GM12878 (cell line): ENCODE measurements around the gene MT1B. TPM values are rescaled to one million over a fixed set of nuclear protein-coding genes. Genes with fewer than 3 reads are reported as not detected.

Experiments
- ATAC-seq: fragments of 200-7000 bp; cut with Tn5 transposase; 3 replicates; pipeline ENCODE4 v1.9.1; 2020; ENCODE audit warnings: mild to moderate bottlenecking, moderate library complexity
- BruUV-seq: library from RNA; stranded (reverse); fragments of 400-500 nt; replicated peaks from 2 replicates; lab custom pipeline; 2021; lab: Mats Ljungman, UMichigan
- CTCF ChIA-PET: fragments of 300-600 bp; sonication (Branson Sonifier 250); formaldehyde crosslinking; extraction: SDS; loops from one replicate; lab custom pipeline; 2021; ENCODE audit warnings: inconsistent platforms; lab: Yijun Ruan, JAX
- POLR2A ChIA-PET: fragments of 350-600 bp; formaldehyde crosslinking; extraction: SDS; loops from one replicate; lab custom pipeline; 2021; ENCODE audit warnings: inconsistent platforms; lab: Charles Lee
- RAD21 ChIA-PET: fragments of 300-600 bp; sonication (Branson Sonifier 250); formaldehyde crosslinking; loops from one replicate; lab custom pipeline; 2023; ENCODE audit warnings: antibody characterized with exemption; ENCODE audit not compliant: unreplicated experiment; lab: Charles Lee
- SMC1A ChIA-PET: fragments of 300-600 bp; sonication (Branson Sonifier 250); formaldehyde crosslinking; loops from one replicate; lab custom pipeline; 2023; ENCODE audit not compliant: unreplicated experiment, uncharacterized antibody; lab: Charles Lee
- DNase-seq: peaks from one replicate; pipeline ENCODE4 v3.0.0-alpha.2; 2011; ENCODE audit warnings: low read depth, low spot score
- FAIRE-seq: peaks from 3 replicates; lab custom pipeline; 2011; peaks lifted over from hg19 to GRCh38; lab: Jason Lieb, UNC
- H2AFZ ChIP-seq: 2 replicates; pipeline ENCODE4 v1.6.0; 2011; ENCODE audit warnings: low read depth, low read length, control low read depth; ENCODE audit not compliant: control insufficient read depth
- H3K27ac ChIP-seq: 2 replicates; pipeline ENCODE4 v1.5.1; 2011; ENCODE audit warnings: control low read depth; ENCODE audit not compliant: control insufficient read depth, insufficient read depth
- H3K27me3 ChIP-seq, 2 experiments: replicated peaks in 1 of 2; 2 replicates each; pipeline versions ENCODE4 v1.6.0 to v1.6.1; 2011; ENCODE audit warnings: low read length in 1 of 2; ENCODE audit not compliant: control insufficient read depth in 2 of 2, insufficient read depth in 2 of 2
- H3K36me3 ChIP-seq, 2 experiments: 2 replicates each; pipeline ENCODE4 v1.5.1; 2011; ENCODE audit warnings: low read length in 1 of 2; ENCODE audit not compliant: control insufficient read depth in 2 of 2, insufficient read depth in 2 of 2
- H3K4me1 ChIP-seq: 2 replicates; pipeline ENCODE4 v1.6.1; 2011; ENCODE audit warnings: mild to moderate bottlenecking, low read length, moderate library complexity, mixed read lengths; ENCODE audit not compliant: control insufficient read depth, insufficient read depth
- H3K4me2 ChIP-seq: 2 replicates; pipeline ENCODE4 v1.6.0; 2011; ENCODE audit warnings: control low read depth; ENCODE audit not compliant: control insufficient read depth, insufficient read depth
- H3K4me3 ChIP-seq: fragments of 200-600 bp; sonication (generic); 2 replicates; pipeline ENCODE4 v1.5.1; 2016
- H3K79me2 ChIP-seq: 2 replicates; pipeline ENCODE4 v1.6.0; 2011; ENCODE audit warnings: low read length; ENCODE audit not compliant: control insufficient read depth, insufficient read depth
- H3K9ac ChIP-seq: 2 replicates; pipeline ENCODE4 v1.8.0; 2011; ENCODE audit warnings: low read length, control low read depth, mixed read lengths; ENCODE audit not compliant: control insufficient read depth, insufficient read depth
- H3K9me3 ChIP-seq: replicated peaks from 3 replicates; pipeline ENCODE4 v1.5.1; 2011; ENCODE audit warnings: mild to moderate bottlenecking, low read length; ENCODE audit not compliant: control insufficient read depth, insufficient read depth
- H4K20me1 ChIP-seq: 2 replicates; pipeline ENCODE4 v1.6.0; 2011; ENCODE audit not compliant: control insufficient read depth, insufficient read depth
- BHLHE40 ChIP-seq, 2 experiments: fragments of 450-650 bp in 1 of 2; IDR thresholded peaks; 2 replicates each; pipeline ENCODE4 v1.6.1; 2011 to 2017; ENCODE audit warnings: low read depth in 2 of 2, borderline replicate concordance in 1 of 2, improper control_type of control experiment in 1 of 2, low read length in 1 of 2, mild to moderate bottlenecking in 1 of 2
- CTCF ChIP-seq, 3 experiments: IDR thresholded peaks in 2 of 3; conservative IDR thresholded peaks in 1 of 3; 2 replicates each; pipeline ENCODE4 v1.5.1; 2011; ENCODE audit warnings: low read depth in 3 of 3, low read length in 3 of 3, mild to moderate bottlenecking in 3 of 3, control low read depth in 2 of 3, moderate library complexity in 2 of 3, inconsistent platforms in 1 of 3, mixed read lengths in 1 of 3; ENCODE audit not compliant: control insufficient read depth in 2 of 3, insufficient read depth in 1 of 3; ENCODE audit errors: extremely low read depth in 1 of 3
- ELK1 ChIP-seq: IDR thresholded peaks from 2 replicates; pipeline ENCODE4 v1.6.1; 2012; ENCODE audit warnings: low read depth, low read length, improper control_type of control experiment
- GATAD2B ChIP-seq: fragments of 450-650 bp; conservative IDR thresholded peaks from 2 replicates; pipeline ENCODE4 v1.6.1; 2017; ENCODE audit warnings: low read depth, mild to moderate bottlenecking, moderate library complexity
- IKZF1 ChIP-seq: fragments of 450-650 bp; conservative IDR thresholded peaks from 2 replicates; pipeline ENCODE4 v1.6.1; 2017; ENCODE audit warnings: antibody characterized with exemption, mild to moderate bottlenecking
- LARP7 ChIP-seq: fragments of 450-650 bp; IDR thresholded peaks from 2 replicates; pipeline ENCODE4 v1.6.1; 2017; ENCODE audit warnings: mild to moderate bottlenecking
- STAT1 ChIP-seq: fragments of 450-650 bp; conservative IDR thresholded peaks from 2 replicates; pipeline ENCODE4 v1.6.1; 2014; ENCODE audit warnings: antibody characterized with exemption, mild to moderate bottlenecking
- WGBS: methylation state at CpG from one replicate; pipeline ENCODE4 v1.1.6; 2016; ENCODE audit warnings: low lambda C conversion rate; ENCODE audit not compliant: insufficient replicate concordance, insufficient coverage; ENCODE audit errors: missing lambda C conversion rate; 5-methylcytosine and 5-hydroxymethylcytosine counted together
- in situ Hi-C: fragments of 300-500 bp; cut with MboI; formaldehyde crosslinking; loops from 9 replicates; pipeline ENCODE4 v1.14.3; 2018; ENCODE audit warnings: mixed read lengths
- intact Hi-C: fragments of 100-400 bp; cut with micrococcal nuclease; formaldehyde crosslinking; loops from one replicate; pipeline ENCODE4 v1.14.2; 2022; ENCODE audit not compliant: unreplicated experiment
- polyA plus RNA-seq, 11 experiments: library from polyadenylated mRNA; depleted of rRNA in 4 of 11; unstranded in 6 of 11; stranded (reverse) in 5 of 11; fragments of >200 nt; fragmentation: Nextera tagmentation in 4 of 11; fragmentation: Illumina TruSeq in 1 of 11; extraction: Ambion mirVana in 4 of 11; extraction: Trizol in 1 of 11; gene quantifications; 1 replicate in 1 of 11; 2 replicates in 10 of 11; pipeline versions ENCODE4 v1.2.1 to v1.2.3, GENCODE V29; 2011 to 2016; ENCODE audit warnings: inconsistent platforms in 2 of 11, missing spikeins in 2 of 11, low read depth in 1 of 11
- total RNA-seq, 4 experiments: library from RNA; depleted of rRNA in 3 of 4; stranded (reverse); fragments of >200 nt in 3 of 4; fragmentation: Illumina TruSeq in 1 of 4; extraction: Trizol in 1 of 4; gene quantifications; 2 replicates each; pipeline versions ENCODE4 v1.2.1 to v1.2.3, GENCODE V29; 2013 to 2021

Gene MT1B
- total and polyA plus RNA-seq, 10 of the 15 experiments (the other 5 are each of a cell fraction or from before 2014, with no cell fraction given): not detected

DNA sequence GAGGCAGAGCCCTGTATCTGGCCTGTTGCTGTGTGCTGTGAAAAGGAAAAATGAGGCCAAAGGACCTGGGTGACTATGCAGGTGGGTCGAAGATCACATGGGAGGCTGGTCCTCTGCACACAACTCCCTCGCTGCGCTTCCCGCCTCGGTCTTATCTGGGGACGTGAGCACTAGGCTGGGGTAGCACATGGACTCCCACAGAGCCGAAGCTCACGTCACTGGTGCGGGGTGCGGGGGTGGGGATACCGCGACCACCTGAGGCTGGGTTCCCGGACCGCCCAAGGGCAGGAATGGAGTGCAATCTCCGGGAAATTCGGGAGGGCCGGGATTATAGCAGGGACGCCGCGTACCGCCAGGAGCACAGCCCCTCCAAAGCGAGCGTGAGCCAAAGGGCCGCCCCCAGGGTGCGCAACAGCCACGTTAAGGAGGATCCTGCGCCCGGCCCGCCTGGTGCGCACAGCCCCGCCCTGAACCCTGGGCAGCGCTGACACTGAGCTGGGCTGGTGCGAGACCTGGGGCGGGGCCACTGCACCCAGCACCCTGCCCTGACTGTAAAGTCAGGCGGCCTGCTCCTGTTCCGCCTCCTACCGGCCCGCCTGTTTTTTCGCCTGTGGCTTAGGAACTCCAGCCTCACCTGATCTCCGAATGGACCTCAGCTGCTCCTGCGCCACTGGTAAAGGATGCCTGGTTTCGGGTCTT is 8.5 kb upstream of the MT1B start:
- CTCF ChIA-PET: interaction anchor here (0.6 to 2.0 kb wide), 8 partner anchors 19 to 122 kb away, joined by 3 to 10 read pairs (median 3); no protein-coding TSS in a partner anchor
- Histone ChIP-seq H2AFZ (no peak overlapping the region), H3K27me3 (peaks cover 10 to 25% of the 10 kb centered on the region in 2 experiments), H3K9ac (no peak overlapping the region), H3K27ac (no peak overlapping the region), H3K4me1 (no peaks in the 10 kb centered on the region), H3K79me2 (no peaks in the 10 kb centered on the region), H4K20me1 (no peaks in the 10 kb centered on the region), H3K4me2 (no peak overlapping the region; the same call in 1 of the 2 replicates)
- no peak for DNase-seq
- FAIRE-seq: no peak
- in situ Hi-C loops: no loop called here
- BruUV-seq: no TSS peak
- POLR2A ChIA-PET: interaction anchor here (0.5 kb wide), 1 partner anchor 85 kb away, joined by 3 read pairs; no protein-coding TSS in a partner anchor
- RAD21 ChIA-PET: interaction anchor here (0.6 to 1.7 kb wide), 5 partner anchors 9 to 66 kb away, joined by 3 to 6 read pairs (median 5); no protein-coding TSS in a partner anchor
- peak; percentile 99 for ATAC-seq
- TF ChIP-seq BHLHE40 (IDR thresholded peaks at IDR 0.05; ENCODE audit: borderline replicate concordance in 1 of 2, low read depth in 2 of 2, low read length in 1 of 2) (peak in 1 of 2 experiments; percentile 24; a peak in 1 of 4 replicates), ELK1 (no peak), CTCF (IDR thresholded peaks at IDR 0.05 in 2 of 3, conservative IDR thresholded peaks at IDR 0.05 in 1 of 3; ENCODE audit: control insufficient read depth in 2 of 3, extremely low read depth in 1 of 3, insufficient read depth in 1 of 3, low read depth in 3 of 3, low read length in 3 of 3) (peak in 2 of 3 experiments; percentile 21 to 39; a peak in 3 of 6 replicates), LARP7 (peak; percentile 57), GATAD2B (0 out of 2 replicates have a peak, but pooled peaks have one; percentile 37), STAT1 (no peak), IKZF1 (peak; percentile 42; the same call in 1 of the 2 replicates)
- TF ChIP-seq, all 136 proteins: peak for 5
- intact Hi-C loops: no loop called here
- 7% methylated on average over 42 of the region's 42 CpGs for WGBS
- Histone ChIP-seq H3K9me3 (no peaks in the 10 kb centered on the region), H3K36me3 (no peaks in the 10 kb centered on the region), H3K4me3 (no peak overlapping the region)
- SMC1A ChIA-PET: interaction anchor here (1.1 to 2.2 kb wide), 6 partner anchors 19 to 168 kb away, joined by 3 to 13 read pairs (median 4); no protein-coding TSS in a partner anchor
